Body of pancreas (tissue), 4 donors: ENCODE results near the gene RBP3.

Experiments
- CTCF ChIP-seq, 7 experiments: fragments of 450-650 bp in 4 of 7; fragments of 200-600 bp in 3 of 7; sonication (generic) in 3 of 7; IDR thresholded peaks; one replicate each; pipeline ENCODE4 v1.5.1; 2016 to 2019; ENCODE audit warnings: antibody characterized with exemption in 7 of 7
- POLR2A ChIP-seq, 3 donors: fragments of 450-650 bp; IDR thresholded peaks; one replicate each; pipeline ENCODE4 v1.6.1; 2016; ENCODE audit warnings: antibody characterized with exemption in 3 of 3, mild to moderate bottlenecking in 2 of 3

- TF ChIP-seq CTCF (IDR thresholded peaks at IDR 0.05), result peak; percentile 48 to 74 (median 60)
- no peak for TF ChIP-seq POLR2A (IDR thresholded peaks at IDR 0.05)
Measured at GRCh38 chr10:47361293-47361692, 13.1 kb downstream of the RBP3 start.
